GM19324 (cell line): ENCODE measurements around the gene GMPR.
"Not testable (repeated sequence)": the region's sequence is repeated elsewhere in the genome, so short reads cannot be mapped to it uniquely, and the experiment has no call there.

ENCODE experiments used
- ATAC-seq: cut with Tn5 transposase; IDR thresholded peaks from one replicate; pipeline ENCODE4 v1.9.1; 2021; ENCODE audit warnings: mild to moderate bottlenecking, moderate library complexity; ENCODE audit not compliant: unreplicated experiment, low FRiP score

The GMPR gene

DNA sequence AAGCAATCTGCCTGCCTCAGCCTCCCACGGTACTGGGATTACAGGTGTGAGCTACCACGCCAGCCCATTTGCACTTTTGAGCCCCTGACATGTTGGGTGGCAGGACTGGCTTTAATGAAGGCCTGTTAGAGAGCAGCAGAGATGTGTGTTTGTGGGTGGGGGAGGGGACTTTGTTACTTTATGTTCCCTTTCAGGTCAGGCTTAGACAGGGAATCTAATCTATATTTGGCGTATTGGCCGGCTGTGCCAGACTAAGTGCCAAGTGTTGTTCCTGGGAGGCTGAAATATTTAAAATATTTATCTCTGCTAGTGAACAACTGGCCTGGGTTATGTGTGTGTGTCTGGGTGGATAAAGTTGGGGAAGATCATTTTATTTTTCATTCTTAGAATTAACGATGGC, 6.1 kb downstream of the GMPR start:
- ATAC-seq = no peak

DNA sequence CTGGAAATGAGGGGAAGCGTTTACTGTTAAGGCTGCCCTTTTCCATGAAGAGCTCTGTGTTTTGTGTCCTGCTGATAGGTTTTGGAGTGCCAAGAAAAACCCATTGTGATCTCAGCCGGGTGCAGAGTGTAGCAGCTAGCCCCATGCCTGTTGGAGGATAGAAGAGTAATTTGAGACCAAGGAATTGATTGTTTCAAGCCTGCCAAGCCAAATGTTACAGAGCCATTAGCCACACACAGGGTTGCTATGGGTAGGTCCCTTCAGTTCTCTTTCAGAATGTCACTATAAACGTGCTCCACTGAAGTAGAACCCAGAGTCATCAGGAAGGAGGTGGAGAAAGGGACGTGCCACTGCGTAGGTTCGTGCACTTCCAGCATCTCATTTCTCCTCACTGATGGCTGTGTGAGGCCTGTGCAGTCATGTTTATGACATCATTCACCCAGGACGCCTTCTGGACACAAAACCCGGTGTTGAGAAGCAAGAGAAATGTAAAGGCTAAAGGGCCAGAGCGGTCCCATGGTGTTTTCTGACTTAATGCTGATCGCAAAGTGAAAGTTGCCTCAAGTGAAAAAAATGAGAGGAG, 6.6 kb downstream of the GMPR start:
- no peak for ATAC-seq

DNA sequence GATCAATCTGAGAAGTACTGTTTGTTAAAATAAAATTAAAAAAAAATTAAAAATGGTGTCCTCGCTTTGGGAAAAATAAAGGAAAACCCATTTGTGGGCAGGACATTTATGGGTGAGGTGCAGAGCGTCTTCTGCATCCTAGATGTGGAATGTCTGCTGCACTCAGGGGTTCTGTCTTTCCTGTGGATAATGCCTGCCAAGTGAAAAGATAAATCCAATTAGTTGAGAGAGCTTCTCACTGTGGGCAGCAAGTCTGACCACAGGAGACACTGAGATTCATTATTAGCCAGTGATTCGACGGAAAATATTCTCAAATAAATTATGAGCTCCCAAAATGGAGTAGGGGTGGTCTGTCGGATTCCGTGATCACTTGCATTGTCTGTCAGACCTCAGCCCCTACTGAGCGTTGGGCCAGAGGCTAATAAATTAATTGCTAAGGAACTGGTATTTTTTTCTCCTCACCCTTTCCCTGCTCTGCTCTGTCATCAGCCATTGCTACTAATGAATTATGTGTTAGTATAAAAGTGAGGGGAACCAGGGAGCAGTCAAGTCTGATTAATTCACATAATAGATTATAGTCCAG, 10.0 kb downstream of the GMPR start:
- no peak for ATAC-seq

DNA sequence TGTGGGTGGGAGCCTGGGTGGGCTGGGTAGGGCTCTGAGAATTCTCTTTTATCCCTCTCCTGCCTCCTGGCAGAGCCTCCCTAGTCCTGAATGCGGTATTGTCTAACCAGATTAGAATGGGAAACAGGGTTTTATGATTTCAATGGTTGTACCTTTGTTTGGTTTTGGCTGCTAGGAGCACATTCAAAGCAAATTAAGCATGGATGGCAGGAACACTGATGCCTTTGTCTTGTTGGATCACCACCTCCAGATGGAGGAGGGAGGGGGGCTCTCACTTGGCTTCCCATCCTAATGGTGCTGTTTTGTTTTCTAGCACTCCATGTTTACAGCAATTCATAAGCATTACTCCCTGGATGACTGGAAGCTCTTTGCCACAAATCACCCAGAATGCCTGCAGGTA, 11.6 kb downstream of the GMPR start:
- no peak for ATAC-seq

DNA sequence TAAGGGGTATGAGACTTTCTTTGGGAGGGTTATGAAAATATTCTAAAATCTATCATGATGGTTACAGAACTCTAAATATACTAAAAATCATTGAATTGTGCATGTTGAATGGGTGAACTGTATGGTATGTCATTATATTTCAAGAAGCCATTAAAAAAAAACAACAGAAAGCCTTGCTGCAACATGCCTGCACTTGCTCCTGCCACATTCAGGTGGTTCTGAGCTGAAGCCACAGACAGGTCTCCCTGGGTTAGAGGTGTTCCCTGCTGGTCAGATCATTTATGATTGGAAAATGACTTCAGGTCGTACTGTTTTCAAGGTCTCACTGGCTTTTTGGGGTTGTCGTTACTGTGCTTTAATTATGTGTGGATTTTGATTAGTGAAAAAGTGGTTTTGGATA, 13.3 kb downstream of the GMPR start:
- no peak for ATAC-seq

DNA sequence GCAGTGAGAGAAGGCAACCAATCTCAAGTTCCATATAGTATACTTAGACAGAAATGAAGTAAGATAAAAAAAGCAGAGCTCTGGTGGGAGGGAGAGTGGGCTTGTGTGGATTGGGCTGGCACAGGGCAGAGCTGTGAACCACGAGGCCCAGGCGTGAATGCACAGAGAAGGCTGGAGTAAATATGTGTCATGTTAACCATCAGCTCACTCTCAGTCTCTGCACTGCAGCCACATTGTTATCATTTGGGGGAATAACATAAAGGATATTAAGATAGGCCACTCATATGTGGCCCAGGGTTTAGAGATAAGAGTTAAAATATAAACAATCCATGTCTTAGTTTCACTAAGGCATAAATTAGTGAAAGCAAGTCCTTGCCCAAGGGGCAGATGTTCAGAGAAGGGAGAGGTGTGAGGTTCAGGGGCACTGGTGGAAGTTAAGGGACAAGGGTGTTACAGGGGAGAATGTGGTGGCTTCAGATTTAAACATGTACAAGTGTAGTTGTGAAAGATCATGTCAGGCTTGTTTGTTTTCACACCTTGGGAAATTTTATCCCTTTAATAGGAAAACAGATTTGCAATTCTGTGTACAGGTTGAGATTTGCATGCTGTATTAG, 14.4 kb downstream of the GMPR start:
- ATAC-seq = no peak

DNA sequence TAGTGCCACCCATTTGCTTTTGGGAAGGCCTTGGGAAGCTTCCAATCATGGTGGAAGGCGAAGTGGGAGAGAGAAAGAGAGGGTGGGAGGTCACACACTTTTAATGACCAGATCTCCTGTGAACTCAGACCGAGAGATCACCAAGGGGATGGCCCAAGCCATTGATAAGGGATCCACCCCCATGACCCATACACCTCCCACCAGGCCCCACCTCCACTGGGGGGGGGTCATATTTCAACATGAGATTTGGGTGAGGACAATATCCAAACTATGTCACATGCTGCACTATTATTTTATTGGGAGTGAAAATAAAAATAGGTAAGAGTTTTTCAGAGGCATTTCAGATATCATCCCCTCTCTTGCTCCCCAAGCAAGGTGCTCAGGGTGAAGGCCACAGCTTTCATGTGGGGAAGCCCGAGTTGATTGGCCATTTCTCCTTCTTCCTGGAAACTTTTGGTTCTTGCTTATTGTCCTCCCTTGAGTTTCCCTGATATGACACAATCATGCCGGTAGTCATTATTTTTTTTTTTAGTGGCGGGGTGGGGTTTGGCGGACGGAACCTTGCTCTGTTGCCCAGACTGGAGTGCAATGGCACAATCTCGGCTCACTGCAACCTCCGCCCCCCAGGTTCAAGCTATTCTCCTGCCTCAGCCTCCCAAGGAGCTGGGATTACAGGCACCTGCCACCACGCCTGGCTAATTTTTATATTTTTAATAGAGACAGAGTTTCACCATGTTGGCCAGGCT, 15.2 kb downstream of the GMPR start:
- ATAC-seq = no peak

DNA sequence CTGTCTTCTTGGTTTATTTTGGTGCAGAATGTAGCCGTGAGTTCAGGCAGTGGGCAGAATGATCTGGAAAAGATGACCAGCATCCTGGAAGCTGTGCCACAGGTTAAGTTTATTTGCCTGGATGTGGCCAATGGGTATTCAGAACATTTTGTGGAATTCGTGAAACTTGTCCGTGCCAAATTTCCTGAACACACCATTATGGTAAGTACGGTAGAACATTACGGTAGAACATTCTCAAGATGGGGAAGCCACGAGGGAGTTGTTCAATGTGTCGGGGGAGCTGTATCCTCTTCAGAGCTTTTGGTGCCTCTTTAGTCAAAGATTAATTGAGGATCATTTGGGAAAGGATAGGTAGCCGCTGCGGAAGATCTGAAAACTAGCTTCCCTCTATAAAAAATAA, 16.1 kb downstream of the GMPR start:
- ATAC-seq = no peak

DNA sequence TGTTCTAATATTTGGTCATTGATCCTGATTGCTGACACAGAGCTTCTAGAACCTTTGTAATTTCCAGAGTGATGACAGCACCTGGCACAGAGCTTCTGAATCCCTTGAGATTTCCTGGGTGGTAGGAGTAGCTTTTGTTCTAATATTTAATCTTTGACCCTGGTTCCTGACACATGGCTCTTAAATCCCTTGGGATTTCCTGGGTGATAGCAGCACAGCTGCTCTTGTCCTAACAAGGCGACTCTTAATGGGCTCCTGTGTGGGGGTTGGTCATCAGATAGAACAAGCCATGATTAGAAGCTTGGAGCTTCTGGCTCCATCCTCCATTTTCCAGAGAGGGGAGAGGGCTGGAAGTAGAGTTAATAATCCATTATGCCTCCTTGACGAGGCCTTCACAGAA, 18.4 kb downstream of the GMPR start:
- ATAC-seq = no peak

DNA sequence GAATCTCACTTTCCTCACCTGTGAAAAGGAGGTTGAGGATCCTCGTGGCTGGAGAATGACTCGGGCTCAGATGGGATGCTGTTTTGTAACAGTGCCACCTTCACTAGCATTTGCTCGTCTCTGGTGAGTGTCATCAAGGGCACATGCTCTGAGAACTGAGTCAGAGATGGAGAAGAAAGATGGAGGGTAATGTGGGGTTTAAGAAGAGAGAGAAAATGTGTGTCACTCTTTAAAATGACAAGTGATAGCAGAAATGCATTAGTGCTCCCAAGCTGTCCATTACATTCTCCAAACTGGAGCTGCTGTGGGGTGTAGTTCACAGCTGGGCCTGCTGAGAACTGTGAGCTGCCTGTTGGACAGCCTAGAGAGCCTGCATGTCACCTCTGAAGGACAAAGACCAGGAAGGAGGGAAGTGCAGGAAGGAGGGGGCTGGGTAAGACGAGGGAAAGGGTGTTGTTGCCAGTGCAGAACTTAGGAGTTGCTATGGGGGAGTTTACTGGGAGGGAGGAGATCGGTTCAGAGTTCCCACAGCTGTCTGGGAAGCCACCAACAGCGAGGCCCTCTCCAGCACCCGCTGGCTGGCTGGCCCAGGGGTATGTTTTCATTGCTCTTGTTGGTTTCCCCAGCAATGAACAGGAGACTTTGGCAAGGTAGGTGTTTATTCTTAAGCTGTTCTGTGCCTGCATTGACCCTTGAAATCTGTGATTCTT, 19.8 kb downstream of the GMPR start:
- no peak for ATAC-seq

DNA sequence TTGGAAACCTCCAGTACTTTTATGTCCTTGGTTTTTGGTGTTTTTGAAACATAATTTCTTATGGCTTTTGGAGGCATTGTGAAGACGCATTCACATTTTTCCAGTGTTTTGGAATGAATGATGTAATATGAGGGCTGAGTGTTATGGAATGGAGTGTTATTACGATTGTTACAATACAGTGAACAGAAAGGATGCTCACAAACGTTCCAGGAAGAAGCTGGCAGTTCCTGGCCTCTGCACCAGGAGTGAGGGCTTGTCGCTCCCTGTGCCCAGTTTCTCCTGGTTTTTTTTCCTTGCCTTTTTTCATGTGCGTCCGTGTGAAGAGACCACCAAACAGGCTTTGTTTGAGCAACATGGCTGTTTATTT, 20.3 kb downstream of the GMPR start:
- no peak for ATAC-seq

DNA sequence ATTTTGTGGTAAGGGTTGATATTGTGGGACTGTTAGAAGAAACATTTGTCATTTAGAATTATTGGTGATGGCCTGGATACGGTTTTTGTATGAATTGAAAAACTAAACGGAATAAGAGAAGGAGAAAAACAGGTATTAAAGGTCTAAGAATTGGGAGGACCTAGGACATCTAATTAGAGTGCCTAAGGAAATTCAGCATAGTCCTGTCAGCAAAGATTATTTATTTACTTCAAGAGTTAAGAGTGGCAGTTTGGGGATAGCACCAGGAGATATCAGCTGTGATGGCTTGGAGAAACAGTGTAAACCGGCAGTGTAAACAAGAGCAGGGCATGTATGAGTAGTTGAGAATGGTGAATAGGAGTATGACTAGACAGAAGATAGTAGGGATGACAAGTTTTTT, 21.2 kb downstream of the GMPR start:
- not testable (repeated sequence) for ATAC-seq

DNA sequence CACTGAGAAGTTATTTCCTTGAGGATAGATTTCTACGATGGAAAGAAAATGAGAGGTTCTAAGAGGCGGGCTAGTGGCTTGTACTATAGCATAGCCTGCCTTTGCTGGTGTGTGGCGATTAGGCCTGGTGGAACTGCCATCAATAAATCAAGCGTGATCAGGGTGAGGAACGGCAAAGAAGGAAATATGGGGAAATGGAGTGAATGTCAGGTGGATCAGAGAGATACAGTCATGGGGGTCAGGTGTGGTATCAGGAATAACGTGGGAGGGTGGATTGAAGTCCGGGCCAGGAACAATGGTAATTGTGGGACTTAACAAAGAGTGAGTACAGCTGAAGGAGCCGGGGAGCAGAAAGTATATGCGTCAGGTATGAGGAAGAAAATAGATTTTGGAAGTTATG, 22.2 kb downstream of the GMPR start:
- ATAC-seq = not testable (repeated sequence)

DNA sequence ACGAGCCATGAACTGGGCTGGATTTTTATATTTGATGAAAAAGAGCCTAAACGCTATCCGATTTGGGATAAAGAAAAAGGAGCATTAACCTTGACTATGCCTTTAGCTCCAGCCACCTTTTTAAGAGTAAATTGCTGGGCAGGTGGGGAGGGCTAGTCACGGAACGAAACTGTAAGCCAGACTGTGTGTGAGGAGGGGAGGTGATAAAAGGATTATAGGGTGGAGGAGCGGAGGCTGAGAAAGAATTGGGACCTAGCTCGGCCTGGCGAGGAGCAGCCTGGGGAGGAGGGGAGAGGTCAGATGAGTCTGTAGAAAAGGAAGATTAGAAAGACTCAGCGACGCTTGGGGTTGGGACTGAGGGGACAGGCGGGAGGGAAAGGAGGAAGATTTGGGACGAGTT, 24.4 kb downstream of the GMPR start:
- ATAC-seq = not testable (repeated sequence)

DNA sequence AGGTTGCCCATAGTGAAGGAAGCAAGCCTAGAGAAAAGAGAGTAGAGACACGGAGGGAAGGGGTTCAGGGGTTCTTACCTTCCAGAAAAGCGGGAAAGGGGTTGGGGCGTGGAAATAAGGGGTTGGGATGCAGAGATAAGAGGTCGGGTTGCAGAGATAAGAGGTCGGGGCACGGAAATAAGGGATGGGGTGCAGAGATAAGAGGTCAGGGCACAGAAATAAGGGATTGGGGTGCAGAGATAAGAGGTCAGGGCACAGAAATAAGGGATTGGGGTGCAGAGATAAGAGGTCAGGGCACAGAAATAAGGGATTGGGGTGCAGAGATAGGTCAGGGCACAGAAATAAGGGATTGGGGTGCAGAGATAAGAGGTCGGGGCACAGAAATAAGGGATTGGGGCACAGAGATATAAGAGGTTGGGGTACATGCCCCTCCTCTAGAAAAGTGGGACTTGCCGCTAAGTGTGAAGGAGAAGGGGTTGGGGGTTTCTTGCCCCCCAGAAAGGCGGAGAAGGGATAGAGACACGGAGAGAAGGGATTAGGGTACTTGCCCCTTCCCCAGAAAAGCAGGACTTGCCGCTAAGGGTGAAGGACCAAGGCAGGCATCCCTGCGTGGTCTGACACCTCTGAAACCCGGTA, 25.2 kb downstream of the GMPR start:
- ATAC-seq = not testable (repeated sequence)

DNA sequence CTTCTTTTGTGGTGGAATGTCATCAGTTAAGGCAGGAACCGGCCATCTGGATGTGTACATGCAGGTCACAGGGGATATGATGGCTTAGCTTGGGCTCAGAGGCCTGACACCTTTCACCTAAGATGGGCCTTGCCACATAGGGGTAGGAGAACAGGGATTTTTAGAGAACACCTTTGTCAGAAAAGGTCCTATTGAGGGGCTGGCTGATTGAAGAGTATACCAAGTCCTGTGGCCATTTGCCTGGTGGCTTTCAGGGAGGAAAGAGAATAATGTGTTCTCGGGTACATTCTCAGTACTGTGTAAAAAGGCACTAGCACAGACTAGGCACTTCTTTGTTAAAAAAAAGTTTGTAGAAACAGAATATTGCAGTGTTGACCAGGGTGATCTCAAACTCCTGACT, 26.4 kb downstream of the GMPR start:
- ATAC-seq = no peak

DNA sequence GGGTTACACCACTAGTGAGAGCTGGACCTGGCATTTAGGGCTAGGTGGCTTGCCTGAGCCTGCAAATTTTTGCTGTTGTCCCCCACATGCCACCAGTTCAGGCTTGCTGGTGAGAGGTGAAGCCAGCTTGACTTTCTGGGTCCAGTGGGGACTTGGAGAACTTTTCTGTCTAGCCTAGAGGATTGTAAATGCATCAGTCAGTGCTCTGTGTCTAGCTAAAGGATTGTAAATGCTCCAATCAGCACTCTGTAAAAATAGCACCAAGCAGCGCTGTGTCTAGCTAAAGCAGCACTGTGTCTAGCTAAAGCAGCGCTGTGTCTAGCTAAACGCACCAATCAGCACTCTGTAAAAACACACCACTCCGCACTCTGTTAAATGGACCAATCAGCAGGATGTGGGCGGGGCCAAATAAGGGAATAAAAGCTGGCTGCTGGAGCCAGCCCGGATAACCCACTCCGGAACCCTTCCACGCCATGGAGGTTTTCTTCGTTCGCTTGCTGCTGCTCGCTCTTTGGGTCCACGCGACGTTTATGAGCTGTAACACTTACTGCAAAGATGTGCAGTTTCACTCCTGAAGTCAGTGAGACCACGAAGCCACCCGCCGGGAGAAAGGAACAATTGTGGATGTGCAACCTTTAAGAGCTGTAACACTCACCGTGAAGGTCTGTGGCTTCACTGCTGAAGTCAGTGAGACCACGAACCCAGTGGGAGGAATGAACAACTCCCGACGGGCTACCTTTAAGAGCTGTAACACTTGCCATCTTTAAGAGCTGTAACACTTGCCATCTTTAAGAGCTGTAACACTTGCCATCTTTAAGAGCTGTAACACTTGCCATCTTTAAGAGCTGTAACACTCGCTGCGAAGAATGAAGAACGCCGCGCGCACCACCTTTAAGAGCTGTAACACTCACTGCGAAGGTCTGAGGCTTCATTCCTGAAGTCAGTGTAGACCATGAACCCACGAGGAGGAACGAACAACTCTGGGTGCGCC, 27.3 kb downstream of the GMPR start:
- no peak for ATAC-seq

DNA sequence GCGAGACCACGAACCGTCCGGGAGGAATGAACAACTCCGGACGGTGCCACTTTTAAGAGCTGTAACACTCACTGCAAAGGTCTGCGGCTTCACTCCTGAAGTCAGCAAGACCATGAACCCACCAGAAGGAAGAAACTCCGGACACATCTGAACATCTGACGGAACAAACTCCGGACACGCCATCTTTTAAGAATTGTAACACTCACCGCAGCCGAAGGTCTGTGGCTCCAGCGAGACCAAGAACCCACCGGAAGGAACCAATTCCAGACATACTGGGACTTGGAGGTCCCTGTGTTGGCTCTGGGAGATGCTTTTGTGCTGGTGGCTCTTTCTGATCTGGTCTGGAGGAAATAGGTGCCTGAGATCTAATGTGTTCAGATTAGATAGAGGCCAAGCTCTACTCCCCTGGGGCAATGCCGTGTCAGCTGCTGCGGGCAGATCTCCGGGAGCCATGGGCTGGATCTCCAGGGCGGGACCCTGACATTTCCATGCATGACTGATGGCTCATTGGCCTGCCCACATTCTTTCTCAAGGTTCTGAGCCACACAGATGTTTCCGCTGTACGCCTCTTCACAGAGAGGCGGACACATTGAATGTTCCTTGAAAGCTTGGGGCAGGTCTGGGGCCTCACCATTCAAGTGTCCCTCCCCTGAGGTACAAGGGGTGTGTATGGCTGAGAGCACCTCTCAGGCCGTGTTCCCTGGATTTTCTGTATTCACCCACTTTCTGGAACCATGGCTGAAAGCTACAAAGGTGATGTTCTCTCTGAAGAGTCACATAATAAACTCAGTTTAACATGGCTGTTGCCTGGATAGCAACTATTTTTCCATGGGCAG, 29.3 kb downstream of the GMPR start:
- ATAC-seq = no peak
